Epidermal melanocyte (primary cell): ENCODE data around the gene SMYD3.
A peak's percentile ranks its signal among the peaks of the same experiment; 100 is the strongest.
"Not testable (repeated sequence)": the region's sequence is repeated elsewhere in the genome, so short reads cannot be mapped to it uniquely, and the experiment has no call there.

ENCODE experiments used
- DNase-seq: peaks from one replicate; pipeline ENCODE4 v3.0.0; 2011; ENCODE audit warnings: low spot score; ENCODE audit not compliant: insufficient read length

SMYD3 gene

DNA sequence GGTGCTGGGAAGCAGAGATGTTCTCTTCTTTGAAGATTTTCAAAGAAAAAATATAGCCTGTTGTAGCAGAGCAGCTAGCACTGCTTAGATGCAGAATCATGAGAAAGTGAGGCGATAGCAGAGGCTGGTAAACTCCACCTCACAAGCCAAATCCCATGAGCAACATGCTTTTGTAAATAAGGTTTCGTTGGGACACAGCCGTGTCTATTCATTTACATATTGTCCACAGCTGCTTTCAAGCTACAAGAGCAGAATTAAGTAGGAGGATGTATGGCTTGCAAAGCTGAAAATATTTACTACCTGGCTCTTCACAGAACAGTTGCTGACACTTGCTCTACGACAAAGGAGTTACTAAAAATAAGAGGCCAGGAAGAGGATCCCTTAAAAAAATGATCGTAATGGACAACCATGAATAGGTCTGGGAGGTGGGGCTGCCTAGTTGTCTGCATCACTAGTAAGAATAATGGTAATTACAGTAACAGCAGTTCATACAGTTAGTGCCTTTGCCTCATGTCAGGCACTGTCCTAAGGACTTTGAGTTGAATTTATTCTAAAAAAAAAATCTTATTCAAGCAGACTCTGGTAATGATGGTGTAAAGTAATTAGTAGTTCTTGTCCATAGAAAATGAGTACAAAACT, 730.3 kb downstream of the SMYD3 start:
- no peak for DNase-seq

GRCh38 chr1:245776139-245776538, 730.9 kb downstream of the SMYD3 start:
- DNase-seq = no peak

DNA sequence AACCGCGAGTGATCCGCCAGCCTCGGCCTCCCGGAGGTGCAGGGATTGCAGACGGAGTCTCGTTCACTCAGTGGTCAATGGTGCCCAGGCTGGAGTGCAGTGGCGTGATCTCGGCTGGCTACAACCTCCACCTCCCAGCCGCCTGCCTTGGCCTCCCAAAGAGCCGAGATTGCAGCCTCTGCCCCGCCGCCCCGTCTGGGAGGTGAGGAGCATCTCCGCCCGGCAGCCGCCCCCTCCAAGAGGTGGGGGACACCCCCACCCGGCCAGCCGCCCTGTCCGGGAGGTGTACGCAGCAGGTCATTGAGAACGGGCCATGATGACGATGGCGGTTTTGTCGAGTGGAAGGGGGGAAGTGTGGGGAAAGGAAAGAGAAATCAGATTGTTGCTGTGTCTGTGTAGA, 732.1 kb downstream of the SMYD3 start:
- not testable (repeated sequence) for DNase-seq

DNA sequence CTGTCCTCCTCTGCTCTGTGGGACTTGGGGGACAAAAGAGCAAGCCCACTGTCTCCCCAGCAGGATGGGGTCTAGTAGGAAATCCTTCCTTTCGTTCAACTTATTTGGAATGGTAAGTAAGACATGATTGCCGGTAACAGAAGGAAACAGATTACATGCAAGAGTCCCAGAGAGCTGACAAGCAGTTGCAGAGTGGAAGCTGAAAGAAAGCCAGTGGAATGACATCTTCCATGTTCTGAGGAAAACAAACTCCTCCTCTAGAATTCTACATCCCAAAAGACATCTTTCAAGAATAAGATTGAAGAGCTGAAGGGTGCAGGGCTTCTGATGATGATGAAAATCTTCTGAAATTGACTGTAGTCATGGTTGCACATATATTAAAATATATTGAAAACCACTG, 732.9 kb downstream of the SMYD3 start:
- DNase-seq = no peak

GRCh38 chr1:245773344-245773743, 733.7 kb downstream of the SMYD3 start:
- DNase-seq = no peak

GRCh38 chr1:245772739-245773138, 734.3 kb downstream of the SMYD3 start:
- no peak for DNase-seq

DNA sequence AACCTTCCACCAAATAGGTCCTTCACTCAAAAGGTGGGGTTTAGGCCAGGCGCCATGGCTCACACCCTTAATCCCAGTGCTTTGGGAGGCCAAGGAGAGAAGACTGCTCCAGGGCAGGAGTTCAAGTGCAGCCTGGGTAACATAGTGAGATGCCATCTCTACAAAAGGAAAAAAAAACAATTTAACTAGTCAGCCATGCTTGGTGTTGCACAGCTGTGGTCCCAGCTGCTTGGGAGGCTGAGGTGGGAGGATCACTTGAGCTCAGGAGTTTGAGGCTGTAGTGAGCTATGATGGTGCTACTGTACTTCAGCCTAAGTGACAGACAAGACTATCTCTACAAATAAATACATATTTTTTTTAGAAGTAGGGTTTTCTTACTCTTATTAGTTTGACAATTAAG, 734.8 kb downstream of the SMYD3 start:
- DNase-seq = no peak

- DNase-seq = peak; percentile 49
Measured at GRCh38 chr1:245771511-245772281, 735.4 kb downstream of the SMYD3 start.

GRCh38 chr1:245770156-245770555, 736.9 kb downstream of the SMYD3 start:
- DNase-seq = no peak

DNA sequence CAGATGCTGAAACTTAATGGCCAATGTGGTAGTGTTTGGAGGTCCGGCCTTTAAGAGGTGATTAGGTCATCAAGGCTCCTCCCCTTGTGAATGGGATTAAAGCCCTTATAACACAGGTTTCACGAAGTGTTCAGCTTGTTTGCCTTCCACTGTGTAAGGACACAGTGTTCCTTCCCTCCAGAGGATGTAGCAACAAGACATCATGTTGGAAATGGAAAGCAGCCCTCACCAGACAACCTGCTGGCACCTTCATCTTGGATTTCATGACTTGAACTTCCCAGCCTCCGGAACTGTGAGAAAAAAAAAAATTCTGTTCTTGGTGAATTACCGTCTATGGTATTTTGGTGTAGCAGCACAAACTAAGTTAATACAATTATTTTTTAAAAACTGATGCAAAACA, 738.5 kb downstream of the SMYD3 start:
- DNase-seq = no peak

GRCh38 chr1:245765230-245766000, 741.7 kb downstream of the SMYD3 start:
- DNase-seq = no peak

- DNase-seq = no peak
Measured at GRCh38 chr1:245763873-245764331, 743.2 kb downstream of the SMYD3 start.

DNA sequence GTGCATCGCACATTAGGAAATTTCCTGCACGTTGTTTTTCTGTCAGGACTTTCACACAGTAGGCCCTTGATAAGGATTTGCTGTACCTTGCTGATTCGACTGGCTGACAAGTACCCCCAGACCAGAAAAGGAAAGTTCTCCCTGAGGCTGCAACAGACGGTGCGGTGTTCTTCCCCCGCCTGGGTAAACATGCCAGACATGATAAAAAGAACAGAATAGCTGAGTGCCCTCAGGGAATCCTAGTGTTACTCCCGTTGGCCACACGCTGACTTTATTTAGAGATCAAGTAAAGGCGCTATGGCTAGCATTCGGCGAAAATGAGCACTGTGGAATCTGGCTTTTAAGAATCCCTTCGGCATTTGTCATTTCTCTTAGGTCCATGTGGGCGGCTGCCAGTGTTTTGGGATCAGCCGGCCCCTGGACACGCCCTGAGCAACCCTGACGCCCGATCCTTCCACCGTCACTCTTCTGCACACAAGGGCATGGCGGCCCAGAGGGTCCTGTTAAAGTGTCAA, 744.6 kb downstream of the SMYD3 start:
- DNase-seq = no peak

GRCh38 chr1:245760301-245760700, 746.8 kb downstream of the SMYD3 start:
- DNase-seq = no peak

DNA sequence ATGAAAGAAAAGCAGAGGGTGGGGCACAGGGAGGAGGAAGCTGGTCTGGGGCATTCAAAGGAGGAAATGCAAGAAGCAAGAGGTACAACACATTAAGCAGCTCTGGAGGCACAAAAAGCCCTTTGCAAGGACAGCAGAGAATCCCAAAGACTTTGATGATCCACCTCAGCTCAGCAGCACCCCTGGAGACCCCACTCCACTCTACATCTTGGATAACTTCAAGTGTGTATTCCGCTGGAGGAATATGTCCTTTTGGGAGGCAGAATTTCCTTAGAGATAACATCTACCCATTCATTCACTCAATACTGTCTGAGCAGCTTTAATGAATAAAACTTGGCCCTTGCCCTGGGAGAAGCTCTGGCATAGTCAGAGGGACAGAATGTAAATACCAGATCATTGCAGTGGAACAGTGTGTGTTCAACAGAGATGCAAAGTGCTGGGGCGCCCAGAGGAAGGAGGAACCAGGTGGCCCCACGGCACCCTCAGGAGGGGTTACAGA, 752.6 kb downstream of the SMYD3 start:
- no peak for DNase-seq

DNA sequence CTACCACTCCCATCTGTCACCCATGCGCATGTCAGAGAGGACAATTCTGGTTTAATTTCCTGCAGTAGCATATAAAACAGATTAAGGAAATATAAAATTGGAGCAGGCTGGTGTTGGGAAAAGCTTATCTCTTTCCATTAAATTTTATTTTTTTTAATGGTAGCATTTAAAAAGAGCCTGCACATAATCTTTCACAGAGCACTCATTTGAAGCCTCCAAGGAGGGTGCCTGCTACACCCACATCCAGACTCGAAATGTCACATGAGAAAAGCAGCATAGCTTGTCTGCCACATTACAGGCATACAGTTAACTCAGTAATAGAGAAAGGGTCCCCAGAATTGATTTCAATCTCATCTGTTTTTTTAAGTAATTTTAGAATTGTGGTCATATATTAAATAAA, 753.3 kb downstream of the SMYD3 start:
- DNase-seq = no peak

GRCh38 chr1:245752561-245752960, 754.5 kb downstream of the SMYD3 start:
- DNase-seq = no peak

DNA sequence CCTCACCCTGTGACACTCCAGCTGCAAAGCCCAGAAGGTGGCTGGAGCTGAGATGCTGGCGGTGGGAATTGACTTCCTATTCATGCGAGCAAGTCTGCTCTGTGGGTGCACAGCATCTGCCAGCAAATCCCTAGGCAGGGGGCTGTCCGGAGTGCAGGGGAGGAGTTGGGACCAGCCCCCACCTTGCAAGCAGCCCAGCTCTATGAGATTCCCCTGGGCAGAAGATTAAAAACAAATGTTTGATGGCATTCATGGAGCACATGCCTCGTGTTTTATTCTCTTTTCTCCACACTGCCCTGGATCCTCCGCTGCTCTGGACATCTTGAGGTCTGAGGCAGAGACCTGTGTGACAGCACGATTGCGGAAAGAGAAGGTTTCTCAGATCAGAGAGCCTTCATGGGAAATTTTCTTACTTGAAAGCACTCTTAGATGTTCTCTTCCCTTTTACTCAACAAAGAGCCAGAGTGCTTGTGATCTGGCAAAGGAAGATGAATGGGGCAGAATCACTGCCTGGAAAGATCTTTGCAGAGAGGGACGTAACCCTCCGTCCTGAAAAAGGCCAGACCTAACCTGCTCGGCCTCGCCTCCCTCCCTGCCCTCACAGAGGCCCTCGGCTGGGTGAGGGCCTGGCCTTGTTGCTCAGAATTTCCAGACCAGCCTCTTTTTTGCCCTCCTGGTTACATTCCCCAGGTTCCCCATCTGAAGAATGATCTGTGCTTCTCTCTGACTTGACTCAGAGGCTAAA, 755.2 kb downstream of the SMYD3 start:
- DNase-seq = no peak

DNA sequence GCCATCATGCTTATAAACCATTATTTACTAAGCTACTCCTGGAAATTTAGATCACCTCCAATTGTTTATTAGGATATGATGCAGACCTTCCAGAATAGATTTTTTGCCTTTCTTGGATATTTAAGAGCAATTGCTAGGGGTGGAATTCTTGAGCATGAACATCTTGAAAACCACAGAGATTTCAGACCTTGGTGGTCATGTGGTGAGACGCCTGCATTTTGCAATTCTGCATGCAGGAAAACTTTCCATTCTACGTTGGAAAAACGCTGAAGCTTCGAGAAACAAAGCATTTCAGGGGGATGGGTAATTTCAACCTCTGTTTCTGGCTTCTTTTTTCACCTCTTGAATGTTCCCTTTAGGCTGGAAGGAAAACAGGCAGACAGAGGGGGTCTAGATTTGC, 756.0 kb downstream of the SMYD3 start:
- DNase-seq = no peak

GRCh38 chr1:245750261-245750660, 756.8 kb downstream of the SMYD3 start:
- DNase-seq = no peak

- no peak for DNase-seq
Measured at GRCh38 chr1:245749053-245749452, 758.0 kb downstream of the SMYD3 start.
